HAP-1 (cell line): Measurements from ENCODE around the gene LATS2.

Experiments
- DNase-seq, 2 experiments: peaks; one replicate each; pipeline ENCODE4 v3.0.0-alpha.2; 2016 to 2020; ENCODE audit warnings: low spot score in 2 of 2
- H3K27me3 ChIP-seq: fragments of 250-450 bp; sonication (Bioruptor Pico); 2 replicates; pipeline ENCODE4 v1.5.1; 2020; ENCODE audit warnings: low read depth, mild to moderate bottlenecking, moderate library complexity
- H3K36me3 ChIP-seq: fragments of 250-450 bp; sonication (Bioruptor Pico); replicated peaks from 2 replicates; pipeline ENCODE4 v1.5.1; 2020; ENCODE audit warnings: mild to moderate bottlenecking
- H3K4me1 ChIP-seq: fragments of 250-450 bp; sonication (Bioruptor Pico); 2 replicates; pipeline ENCODE4 v1.5.1; 2020; ENCODE audit warnings: mild to moderate bottlenecking
- H3K4me3 ChIP-seq: fragments of 250-450 bp; sonication (Bioruptor Pico); 2 replicates; pipeline ENCODE4 v1.5.1; 2020; ENCODE audit warnings: mild to moderate bottlenecking, moderate library complexity
- H3K9me3 ChIP-seq: fragments of 250-450 bp; sonication (Bioruptor Pico); 2 replicates; pipeline ENCODE4 v1.5.1; 2020; ENCODE audit warnings: mild to moderate bottlenecking, moderate library complexity
- in situ Hi-C: fragments of 300-500 bp; cut with MboI; formaldehyde crosslinking; loops from 3 replicates; pipeline ENCODE4 v1.14.3; 2020; ENCODE audit warnings: low sequenced_read_pairs, inconsistent platforms, mixed read lengths

The LATS2 gene

DNA sequence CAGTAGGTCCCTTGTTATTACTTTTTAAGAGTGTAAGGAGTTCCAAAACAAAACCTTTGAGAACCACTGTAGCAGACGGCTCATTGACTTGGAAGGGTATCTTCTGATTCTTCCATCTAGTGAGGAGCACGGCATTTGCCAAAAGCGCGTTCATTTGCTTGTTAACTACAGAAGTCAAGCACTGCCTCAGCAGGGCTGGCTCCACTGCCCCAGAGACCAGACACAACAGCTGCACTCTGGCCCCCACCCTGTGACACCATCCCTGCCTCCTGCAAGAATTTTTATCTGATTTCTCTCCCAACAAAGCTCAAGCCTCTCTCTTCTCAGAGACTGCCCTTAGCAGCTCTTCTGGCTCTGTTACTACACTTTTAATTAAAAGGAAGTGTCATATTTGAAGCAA lies 138.1 kb downstream of the LATS2 start:
- in situ Hi-C loops, result loop anchor here (10.0 kb wide), 1 partner anchor 738 kb away; no protein-coding TSS in a partner anchor
- H3K9me3 ChIP-seq, result no peaks in the 10 kb centered on the region
- DNase-seq, result no peak

More for the DNA sequence above, 138.1 kb downstream of the LATS2 start:
- no peaks in the 10 kb centered on the region for H3K36me3 ChIP-seq
- H3K4me3 ChIP-seq, result no peak overlapping the region
- no peaks in the 10 kb centered on the region for H3K4me1 ChIP-seq
- H3K27me3 ChIP-seq, result no peaks in the 10 kb centered on the region
